Adrenal gland (tissue), 5 donors: ENCODE measurements around the gene AGXT.

Experiments used
- CTCF ChIP-seq, 6 experiments: fragments of 450-650 bp in 4 of 6; fragments of 200-600 bp in 2 of 6; sonication (generic) in 1 of 6; IDR thresholded peaks; 1 replicate in 5 of 6; 2 replicates in 1 of 6; pipeline versions ENCODE4 v1.5.1 to v1.8.0; 2016 to 2021; ENCODE audit warnings: antibody characterized with exemption in 6 of 6, mild to moderate bottlenecking in 2 of 6, moderate library complexity in 1 of 6
- POLR2A ChIP-seq, 2 donors: fragments of 450-650 bp; IDR thresholded peaks; one replicate each; pipeline ENCODE4 v1.6.1; 2017; ENCODE audit warnings: antibody characterized with exemption in 2 of 2, mild to moderate bottlenecking in 2 of 2, moderate library complexity in 1 of 2
- donor health status: DM: no; HTN: no; CAD: no.

- no peak for TF ChIP-seq CTCF (IDR thresholded peaks at IDR 0.05)
- TF ChIP-seq POLR2A (IDR thresholded peaks at IDR 0.05), result no peak
Measured at GRCh38 chr2:240929364-240930095, 60.9 kb downstream of the AGXT start.
